Tongue (tissue), 2 donors: ENCODE results near the gene SPEM1. TPM values are rescaled to one million over a fixed set of nuclear protein-coding genes. Genes with fewer than 3 reads are reported as not detected.

ENCODE experiments used
- DNase-seq: peaks from one replicate; pipeline ENCODE4 v3.0.0-alpha.2; 2015
- total RNA-seq: library from RNA; depleted of rRNA; stranded (reverse); fragments of >200 nt; gene quantifications from one replicate; pipeline ENCODE4 v1.2.3, GENCODE V29; 2014

The SPEM1 gene
- total RNA-seq, 1 donor from 2014 or later: not detected

GRCh38 chr17:7440113-7440833 lies 20.1 kb downstream of the SPEM1 start:
- DNase-seq: peak; percentile 65

GRCh38 chr17:7440834-7441195 lies 20.7 kb downstream of the SPEM1 start:
- DNase-seq: peak; percentile 78

GRCh38 chr17:7441266-7441665 lies 21.1 kb downstream of the SPEM1 start:
- DNase-seq: no peak

- DNase-seq: no peak
Observed at GRCh38 chr17:7442142-7442541, 22.0 kb downstream of the SPEM1 start.

GRCh38 chr17:7443499-7444485 lies 23.7 kb downstream of the SPEM1 start:
- DNase-seq: no peak

GRCh38 chr17:7444682-7445618 lies 24.8 kb downstream of the SPEM1 start, which contains the start of gene CHRNB1:
Gene CHRNB1, plus strand, starts transcription at chr17:7445061. Its CDS starts 67 bp downstream, at chr17:7445128.
- DNase-seq: peak; percentile 92

GRCh38 chr17:7445619-7445968 lies 25.5 kb downstream of the SPEM1 start:
- peak; percentile 57 for DNase-seq

- no peak for DNase-seq
Observed at GRCh38 chr17:7448461-7448860, 28.3 kb downstream of the SPEM1 start.

- DNase-seq: no peak
Observed at GRCh38 chr17:7459961-7460545, 39.9 kb downstream of the SPEM1 start.

GRCh38 chr17:7460850-7461660 lies 40.9 kb downstream of the SPEM1 start:
- no peak for DNase-seq

- no peak for DNase-seq
Observed at GRCh38 chr17:7462474-7463371, 42.6 kb downstream of the SPEM1 start.

- DNase-seq: no peak
Observed at GRCh38 chr17:7463372-7463846, 43.3 kb downstream of the SPEM1 start.

- no peak for DNase-seq
Observed at GRCh38 chr17:7464081-7464480, 44.0 kb downstream of the SPEM1 start.

GRCh38 chr17:7465597-7466275 lies 45.6 kb downstream of the SPEM1 start:
- no peak for DNase-seq

- no peak for DNase-seq
Observed at GRCh38 chr17:7466318-7466638, 46.2 kb downstream of the SPEM1 start.

- DNase-seq: no peak
Observed at GRCh38 chr17:7466639-7467341, 46.7 kb downstream of the SPEM1 start.

- DNase-seq: no peak
Observed at GRCh38 chr17:7467498-7467897, 47.4 kb downstream of the SPEM1 start.

GRCh38 chr17:7468290-7468689 lies 48.2 kb downstream of the SPEM1 start:
- DNase-seq: no peak
